Activated T-cell treated with anti-CD3 and anti-CD28 coated beads for 1 hour (primary cell): ENCODE data around the gene ANKRD9.

Source experiments
- DNase-seq: peaks from one replicate; pipeline ENCODE4 v3.0.0-alpha.2; 2020; ENCODE audit warnings: low read depth

The ANKRD9 gene

GRCh38 chr14:102512793-102513300 is 3.3 kb upstream of the ANKRD9 start:
- no peak for DNase-seq

DNA sequence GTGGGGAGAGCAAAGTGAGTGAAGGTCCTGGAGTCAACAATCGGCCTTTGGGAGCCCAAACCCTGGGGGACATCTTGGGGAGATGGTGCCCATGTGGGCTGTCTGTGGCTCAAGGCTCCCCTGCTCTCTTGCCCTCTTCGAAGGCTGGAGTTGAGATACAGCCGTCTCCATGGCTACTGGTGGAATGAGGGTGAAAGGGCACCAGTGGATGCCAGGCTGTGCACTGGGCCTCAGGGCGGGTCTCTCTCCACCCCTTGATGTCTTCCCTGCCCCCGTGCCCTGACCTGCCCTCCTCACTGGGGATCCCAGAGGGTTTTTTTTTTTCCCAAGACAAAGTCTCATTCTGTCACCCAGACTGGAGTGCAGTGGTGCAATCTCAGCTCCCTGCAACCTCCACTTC is 2.0 kb upstream of the ANKRD9 start:
- DNase-seq = no peak

DNA sequence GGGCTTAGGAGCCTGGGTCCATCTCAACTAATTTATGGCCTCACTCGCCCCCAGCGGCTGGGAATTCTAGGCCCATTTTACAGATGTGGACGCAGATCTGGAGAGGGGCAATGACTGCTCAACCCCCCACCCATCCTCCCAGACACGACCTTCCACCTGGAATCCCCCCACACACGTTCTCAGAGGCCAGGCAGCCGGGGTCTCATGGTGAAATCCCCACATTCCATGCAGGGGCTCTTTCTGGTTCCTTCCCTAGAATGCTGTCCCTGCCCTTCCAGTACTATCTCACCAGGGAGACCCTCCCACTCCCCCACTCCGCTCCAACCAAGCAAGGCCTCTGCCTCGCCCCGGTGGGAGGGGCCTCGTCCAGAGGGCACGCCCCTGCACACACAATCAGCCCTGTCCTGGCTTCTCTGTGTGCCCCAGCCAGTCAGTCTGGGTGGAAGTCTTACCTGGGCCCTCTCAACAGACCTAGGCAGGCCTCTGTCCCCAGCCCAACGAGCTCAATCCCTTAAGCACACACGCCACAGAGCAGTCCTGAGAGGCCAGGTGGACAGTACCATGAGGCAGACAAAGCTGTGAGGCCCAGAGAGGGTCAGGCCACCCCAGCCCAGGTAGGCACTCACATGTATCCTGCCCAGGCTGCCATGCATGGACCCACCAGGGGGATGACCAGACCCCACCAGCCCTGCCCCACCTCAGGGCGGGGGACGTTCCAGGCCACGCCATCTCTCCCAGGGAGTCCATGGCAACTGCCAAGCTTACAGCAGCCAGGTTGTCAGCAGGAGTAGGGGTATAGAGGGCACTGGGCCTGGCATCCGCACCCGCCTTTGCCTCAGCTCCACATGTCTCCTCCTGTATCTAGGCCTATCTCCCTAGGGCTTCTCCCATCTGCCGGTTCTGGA is 1.3 kb upstream of the ANKRD9 start:
- no peak for DNase-seq

- no peak for DNase-seq
Observed at GRCh38 chr14:102508774-102509745, 516 bp downstream of the ANKRD9 start.

DNA sequence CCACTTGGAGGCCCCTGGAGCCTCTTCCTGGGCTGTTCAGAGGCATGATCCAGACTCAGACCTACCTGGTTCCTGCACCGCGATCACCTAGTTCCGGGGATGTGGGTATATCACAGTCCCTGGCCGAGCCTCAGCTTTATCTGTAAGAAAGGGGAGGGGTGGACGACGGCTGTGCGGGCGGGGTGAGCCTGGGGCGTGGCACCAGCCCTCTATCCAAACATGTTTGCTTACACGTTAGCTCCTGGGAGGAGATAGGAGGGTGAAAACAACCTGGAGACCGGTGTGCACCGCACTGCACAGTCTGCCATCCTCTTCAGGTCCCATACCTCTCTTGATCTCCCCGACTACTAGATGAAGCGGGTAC is 1.2 kb downstream of the ANKRD9 start:
- no peak for DNase-seq

- DNase-seq = no peak
Observed at GRCh38 chr14:102507857-102508312, 1.7 kb downstream of the ANKRD9 start.

DNA sequence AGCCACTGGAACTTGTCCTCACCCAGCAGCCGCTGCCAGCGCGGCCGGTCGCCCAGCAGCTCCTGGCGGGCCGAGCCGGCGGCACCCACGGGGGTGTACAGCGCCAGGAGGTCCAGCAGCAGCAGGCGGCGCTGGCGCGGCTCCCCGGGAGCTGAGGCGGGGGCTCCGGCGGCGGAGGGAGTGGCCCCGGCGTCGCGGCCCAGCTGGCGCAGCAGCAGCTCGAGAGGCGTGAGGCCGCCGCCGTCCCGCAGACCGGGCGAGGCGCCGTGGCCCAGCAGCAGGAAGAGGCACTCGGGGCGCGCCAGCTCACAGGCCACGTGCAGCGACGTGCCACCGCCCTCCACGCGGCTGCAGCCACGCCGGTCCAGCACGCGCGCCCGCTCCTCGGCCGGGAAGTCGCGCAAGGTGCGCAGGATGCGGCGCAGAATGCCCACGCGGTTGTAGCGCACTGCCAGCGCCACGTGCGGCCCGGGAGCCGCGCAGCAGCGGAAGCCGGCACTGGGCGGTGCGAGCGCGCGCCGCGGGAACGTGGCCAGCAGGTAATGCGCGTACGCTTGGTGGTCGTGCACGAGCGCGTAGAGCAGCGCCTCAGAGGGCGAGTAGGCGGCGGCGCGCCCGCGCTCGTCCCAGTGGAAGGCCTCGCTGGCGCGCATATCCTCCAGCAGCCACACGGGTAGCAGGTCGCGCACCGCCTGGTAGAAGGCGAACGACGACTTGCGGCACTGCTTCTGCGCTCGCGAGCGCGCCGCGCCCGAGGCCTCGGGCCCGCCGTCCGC is 2.3 kb downstream of the ANKRD9 start:
- DNase-seq = no peak

DNA sequence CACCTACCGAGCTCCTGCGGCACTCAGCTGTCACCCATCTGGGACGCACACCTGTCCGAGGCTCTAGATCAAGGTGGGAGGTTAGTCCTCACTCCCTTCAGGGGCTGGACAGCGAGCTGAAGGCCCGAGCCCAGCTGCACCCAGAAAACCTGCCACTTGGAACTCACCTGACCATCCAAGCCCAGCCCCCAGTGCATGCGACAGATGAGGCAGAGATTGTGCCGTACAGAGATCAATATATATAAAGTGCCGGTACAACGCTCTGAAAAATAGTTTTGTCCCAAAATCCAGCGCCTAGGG is 3.0 kb downstream of the ANKRD9 start:
- DNase-seq = no peak

DNA sequence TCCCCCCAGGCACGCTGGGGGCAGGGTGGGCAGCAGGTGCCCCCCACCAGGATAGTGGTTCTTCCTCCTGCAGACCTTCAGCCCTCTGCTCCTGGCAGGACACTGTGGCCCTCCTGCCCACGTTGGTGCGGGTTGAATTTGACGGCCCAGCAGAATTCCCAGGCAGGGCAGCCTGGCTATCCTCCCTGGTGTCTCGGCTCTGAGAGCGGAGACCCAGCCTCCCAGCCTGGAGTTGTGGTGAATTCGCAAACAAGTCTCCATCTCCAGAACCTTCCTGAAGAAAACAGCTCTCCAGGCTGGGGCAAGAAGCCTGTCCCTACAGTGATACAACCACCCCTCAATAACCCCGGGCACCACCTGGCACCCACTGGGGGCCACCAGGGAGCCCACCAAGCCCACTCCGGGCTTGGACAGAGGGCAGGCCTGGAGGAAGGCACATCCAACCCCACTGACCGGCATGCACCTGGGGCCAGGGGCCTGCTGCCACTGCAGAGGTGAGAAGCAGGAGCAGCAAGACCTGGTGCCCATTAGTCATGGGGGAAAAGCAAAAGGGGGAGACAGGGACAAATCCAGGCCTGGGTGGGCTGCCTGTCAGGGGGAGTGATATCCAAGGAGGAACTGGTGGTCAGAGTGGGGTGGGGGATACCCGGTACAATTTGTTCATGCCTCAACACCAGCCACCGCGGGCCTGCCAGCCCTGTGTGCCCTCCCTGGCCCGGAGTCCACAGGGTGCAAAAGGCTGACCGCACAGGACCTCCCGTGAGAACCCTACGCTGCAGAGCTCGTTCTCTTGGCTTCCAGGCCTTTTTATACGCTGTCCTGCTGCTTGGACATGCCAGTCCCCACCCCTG is 3.6 kb downstream of the ANKRD9 start:
- DNase-seq = no peak

- DNase-seq = no peak
Observed at GRCh38 chr14:102505000-102505619, 4.5 kb downstream of the ANKRD9 start.

DNA sequence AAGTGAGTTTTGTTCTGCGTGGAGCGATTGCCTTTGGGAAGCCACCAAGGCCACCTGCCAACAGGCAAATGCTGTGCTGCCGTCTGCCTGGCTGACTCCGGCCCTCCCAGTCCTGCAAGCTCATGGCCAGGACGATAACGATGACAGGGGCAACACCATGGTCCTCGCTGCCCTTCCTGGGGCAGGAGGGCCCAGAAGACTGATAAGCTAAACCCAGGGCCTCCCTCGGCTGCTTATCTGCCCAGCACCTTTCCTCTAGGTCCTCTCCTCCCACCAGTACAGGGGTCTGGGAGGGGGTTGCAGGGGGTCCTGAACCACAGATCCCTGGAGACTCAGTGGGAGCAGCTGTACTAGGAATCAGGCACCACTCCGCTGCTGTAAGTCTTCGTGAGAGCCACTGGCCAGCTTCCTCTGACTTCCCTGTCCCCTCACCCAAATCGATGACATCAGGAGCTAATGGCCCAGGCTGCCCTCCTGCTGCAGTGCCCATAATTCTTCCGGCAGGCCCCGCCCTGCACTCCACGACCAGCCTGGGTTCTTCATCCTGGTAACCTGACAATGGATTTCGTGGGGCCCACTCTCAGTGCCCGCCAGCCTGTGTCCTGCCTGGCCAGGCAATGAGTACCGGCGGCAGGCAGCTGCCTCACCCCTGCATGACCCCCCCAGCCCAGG is 5.1 kb downstream of the ANKRD9 start:
- no peak for DNase-seq

DNA sequence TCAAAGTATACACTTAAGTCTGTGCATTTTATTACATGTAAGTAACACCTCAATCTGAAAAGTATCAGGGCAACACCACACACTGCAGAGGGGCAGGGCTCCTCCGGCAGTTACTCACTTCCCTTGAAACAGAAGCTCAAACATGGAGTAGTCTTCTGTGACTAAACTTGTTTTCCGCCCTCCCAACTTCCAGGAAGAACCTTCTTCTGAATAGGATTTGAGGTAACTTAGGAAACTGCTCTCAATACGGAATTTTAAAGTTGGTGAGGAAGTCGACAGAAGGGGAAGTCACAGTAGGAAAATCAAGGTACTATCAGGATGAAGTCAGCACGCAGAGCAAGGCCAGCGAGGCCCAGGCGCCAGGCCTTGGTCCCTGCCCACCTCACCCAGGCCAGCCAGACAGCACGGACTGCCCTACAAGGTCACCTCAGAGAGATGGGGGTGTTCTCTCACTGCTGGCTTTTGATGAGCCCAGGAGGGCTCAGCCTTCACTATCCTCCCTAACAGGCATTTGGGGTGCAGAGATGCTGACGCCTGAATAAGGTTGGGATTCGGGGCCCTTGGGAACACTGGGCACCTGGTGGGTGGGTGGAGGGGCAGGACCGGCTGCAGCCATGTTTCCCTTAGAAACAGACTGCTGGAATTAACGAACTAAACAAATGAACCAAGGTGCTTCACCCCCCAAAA is 5.8 kb downstream of the ANKRD9 start:
- DNase-seq = no peak

DNA sequence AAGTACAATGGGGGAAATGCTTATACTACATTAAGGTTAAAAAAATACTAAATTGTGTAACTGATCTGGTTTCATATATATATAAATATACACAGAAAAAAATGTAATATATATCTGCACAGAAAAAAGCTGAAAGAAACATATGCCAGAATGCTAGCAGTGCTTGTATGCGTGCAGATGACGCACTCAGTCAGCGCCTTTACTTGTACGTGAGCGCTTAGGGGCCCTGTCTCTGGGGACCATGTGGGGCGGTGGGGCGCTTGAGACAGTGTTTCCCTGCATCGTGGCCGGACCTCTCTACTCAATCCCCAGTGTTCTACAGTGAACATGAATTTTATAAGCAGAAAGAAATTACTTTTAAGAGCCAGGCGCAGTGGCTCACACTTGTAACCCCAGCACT is 7.0 kb downstream of the ANKRD9 start:
- no peak for DNase-seq

- DNase-seq = no peak
Observed at GRCh38 chr14:102501751-102502315, 7.7 kb downstream of the ANKRD9 start.

DNA sequence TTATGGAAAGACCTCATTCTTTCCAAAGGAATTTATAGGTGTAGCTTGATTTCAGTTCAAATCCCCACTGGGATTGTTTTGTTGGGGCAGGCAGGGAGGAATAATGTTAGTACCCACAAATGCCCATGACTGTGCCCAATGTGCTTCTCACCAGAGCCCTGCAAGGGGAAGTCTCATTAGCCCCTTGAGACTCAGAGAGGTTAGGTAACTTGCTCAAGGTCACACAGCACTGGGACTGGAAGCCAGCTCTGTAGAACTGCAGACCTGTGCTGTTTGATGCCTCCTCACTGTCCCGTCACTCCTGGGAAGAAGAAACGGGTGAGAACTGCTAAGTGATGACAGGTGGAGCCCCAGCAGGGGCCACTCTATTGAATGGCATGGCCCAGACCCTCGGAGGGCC is 8.9 kb downstream of the ANKRD9 start:
- DNase-seq = no peak

DNA sequence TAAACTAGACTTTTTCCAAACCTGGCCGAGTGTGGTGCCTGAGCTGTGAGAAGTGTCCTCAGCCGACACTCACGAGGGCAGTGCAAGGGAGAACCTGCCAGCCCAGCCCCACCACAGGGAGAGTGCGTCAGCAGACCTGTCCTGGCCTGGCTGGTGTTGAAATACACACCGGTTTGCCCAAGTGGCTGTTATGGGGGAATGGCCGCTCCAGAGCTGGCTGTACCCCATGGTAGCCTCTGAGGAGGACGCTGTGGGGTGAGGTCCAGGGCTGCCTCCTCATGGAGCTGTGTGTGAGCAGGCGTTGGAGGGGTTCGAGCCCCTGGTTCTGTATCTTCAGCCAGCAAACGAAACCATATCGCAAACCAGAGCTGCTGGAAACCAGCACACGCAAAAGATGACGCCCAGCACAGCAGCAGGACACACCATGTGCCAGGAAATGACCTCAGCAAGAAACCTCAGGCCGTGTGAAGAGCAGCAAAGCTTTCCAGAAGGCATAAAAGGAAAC is 9.4 kb downstream of the ANKRD9 start:
- no peak for DNase-seq

DNA sequence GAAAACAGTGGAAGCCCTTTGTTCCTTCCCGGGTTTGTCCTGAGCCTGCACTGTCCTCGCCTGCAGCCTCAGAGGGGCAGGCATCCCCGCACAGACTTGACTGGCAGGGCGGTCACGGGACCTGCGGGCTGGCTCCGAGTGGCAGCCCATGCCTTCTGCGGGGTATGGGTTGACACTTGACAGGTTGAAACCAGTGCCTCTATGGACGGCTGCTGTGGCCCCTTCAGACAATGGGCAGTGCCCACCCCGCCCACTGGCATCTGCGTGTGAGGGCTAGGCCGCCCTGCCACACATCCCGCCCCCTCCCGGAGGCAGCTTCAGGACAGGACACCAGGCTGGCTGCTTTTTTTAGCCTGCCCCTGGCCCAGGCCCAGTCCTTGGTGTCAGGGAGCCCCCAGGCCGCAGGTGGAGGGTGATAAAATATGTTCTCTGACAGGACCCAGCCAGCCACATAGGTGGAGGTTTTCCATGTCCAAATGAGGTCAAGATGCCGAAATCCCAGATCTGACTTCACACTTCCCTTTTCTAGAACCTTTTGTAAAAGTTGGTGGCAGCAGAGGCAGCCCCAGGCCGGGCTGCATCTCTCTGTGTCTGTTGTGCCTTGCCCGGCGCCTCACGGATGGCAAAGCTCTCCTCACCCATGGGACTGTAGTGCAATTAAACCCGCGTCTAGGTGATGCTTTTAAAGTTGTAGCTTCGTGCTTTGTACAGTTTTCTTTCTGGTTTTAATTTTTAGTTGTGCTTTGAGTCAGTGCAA is 10.0 kb downstream of the ANKRD9 start:
- no peak for DNase-seq

GRCh38 chr14:102498678-102499265 is 10.8 kb downstream of the ANKRD9 start:
- no peak for DNase-seq
